A673 (cell line): ENCODE results near the gene DIS3L2. TPM values are rescaled to one million over a fixed set of nuclear protein-coding genes. Genes with fewer than 3 reads are reported as not detected.
"Not testable (repeated sequence)": the region's sequence is repeated elsewhere in the genome, so short reads cannot be mapped to it uniquely, and the experiment has no call there.

Source experiments
- BruUV-seq: library from RNA; stranded (reverse); fragments of 400-500 nt; replicated peaks from 2 replicates; lab custom pipeline; 2021; lab: Mats Ljungman, UMichigan
- CTCF ChIA-PET: fragments of 300-600 bp; sonication (Branson Sonifier 250); formaldehyde crosslinking; loops from one replicate; lab custom pipeline; 2022; ENCODE audit warnings: antibody characterized with exemption; lab: Charles Lee
- POLR2A ChIA-PET: fragments of 300-600 bp; sonication (Branson Sonifier 250); formaldehyde crosslinking; loops from one replicate; lab custom pipeline; 2022; ENCODE audit warnings: antibody characterized with exemption; ENCODE audit not compliant: low non-redundant PET; lab: Charles Lee
- DNase-seq: peaks from one replicate; pipeline ENCODE4 v3.0.0-alpha.2; 2015; ENCODE audit warnings: low spot score
- H3K27ac ChIP-seq: fragments of 200-600 bp; sonication (generic); 2 replicates; pipeline ENCODE4 v1.5.1; 2016; ENCODE audit warnings: mixed run types, low read depth, mild to moderate bottlenecking, mixed read lengths, antibody characterized with exemption, low read length; ENCODE audit not compliant: poor library complexity, severe bottlenecking
- H3K27me3 ChIP-seq: fragments of 200-600 bp; sonication (generic); replicated peaks from 2 replicates; pipeline ENCODE4 v1.6.1; 2017; ENCODE audit warnings: mixed run types, low read depth, mild to moderate bottlenecking, mixed read lengths, antibody characterized with exemption, low read length; ENCODE audit not compliant: insufficient read depth, poor library complexity
- H3K36me3 ChIP-seq: fragments of 200-600 bp; sonication (generic); 2 replicates; pipeline ENCODE4 v1.6.1; 2016; ENCODE audit warnings: mixed run types, mild to moderate bottlenecking, mixed read lengths, antibody characterized with exemption, low read length; ENCODE audit not compliant: insufficient read depth, poor library complexity, severe bottlenecking
- H3K4me1 ChIP-seq: fragments of 200-600 bp; sonication (generic); 2 replicates; pipeline ENCODE4 v1.6.1; 2017; ENCODE audit warnings: mixed run types, mild to moderate bottlenecking, mixed read lengths, antibody characterized with exemption, low read length; ENCODE audit not compliant: insufficient read depth, poor library complexity, severe bottlenecking
- H3K4me3 ChIP-seq: fragments of 200-600 bp; sonication (generic); 2 replicates; pipeline ENCODE4 v1.5.1; 2016; ENCODE audit warnings: low read depth, mixed run types, mild to moderate bottlenecking, mixed read lengths, low read length; ENCODE audit not compliant: poor library complexity, severe bottlenecking
- H3K9me3 ChIP-seq: fragments of 200-600 bp; sonication (generic); 2 replicates; pipeline ENCODE4 v1.6.1; 2016; ENCODE audit warnings: mixed run types, low read depth, mild to moderate bottlenecking, mixed read lengths, antibody characterized with exemption, low read length; ENCODE audit not compliant: poor library complexity, severe bottlenecking
- EZH2 ChIP-seq: fragments of 200-600 bp; sonication (generic); IDR thresholded peaks from 2 replicates; pipeline ENCODE4 v1.6.1; 2017; ENCODE audit warnings: borderline replicate concordance, low read depth, mild to moderate bottlenecking, mixed read lengths, antibody characterized with exemption, low read length; ENCODE audit not compliant: poor library complexity, severe bottlenecking
- intact Hi-C: fragments of 100-400 bp; cut with micrococcal nuclease; formaldehyde crosslinking; loops from one replicate; pipeline ENCODE4 v1.10.0; 2022; ENCODE audit not compliant: unreplicated experiment
- total RNA-seq: library from RNA; stranded (reverse); gene quantifications from 2 replicates; pipeline ENCODE4 v1.2.3, GENCODE V29; 2021
- TF ChIP-seq, protein P1 (sequence below): fragments of 300-800, 200-600 bp; sonication (generic); conservative IDR thresholded peaks from 2 replicates; pipeline ENCODE4 v1.5.1; 2017; ENCODE audit warnings: low read depth, mild to moderate bottlenecking, antibody characterized with exemption, low read length, moderate library complexity, mixed read lengths

Gene DIS3L2
- total RNA-seq, 1 experiment from 2014 or later, result 38.7 TPM

- POLR2A ChIA-PET, result no interaction called here
- no peak for DNase-seq
- intact Hi-C loops, result no loop called here
Measured at GRCh38 chr2:232382331-232383225, 421.1 kb downstream of the DIS3L2 start.

GRCh38 chr2:232384466-232384865, 423.0 kb downstream of the DIS3L2 start:
- Histone ChIP-seq H3K4me1 (no peaks in the 10 kb centered on the region), H3K27me3 (peaks cover 81% of the 10 kb centered on the region), H3K4me3 (no peak overlapping the region), H3K27ac (no peak overlapping the region), H3K9me3 (no peaks in the 10 kb centered on the region), H3K36me3 (no peaks in the 10 kb centered on the region)
- TF ChIP-seq, protein P1, sequence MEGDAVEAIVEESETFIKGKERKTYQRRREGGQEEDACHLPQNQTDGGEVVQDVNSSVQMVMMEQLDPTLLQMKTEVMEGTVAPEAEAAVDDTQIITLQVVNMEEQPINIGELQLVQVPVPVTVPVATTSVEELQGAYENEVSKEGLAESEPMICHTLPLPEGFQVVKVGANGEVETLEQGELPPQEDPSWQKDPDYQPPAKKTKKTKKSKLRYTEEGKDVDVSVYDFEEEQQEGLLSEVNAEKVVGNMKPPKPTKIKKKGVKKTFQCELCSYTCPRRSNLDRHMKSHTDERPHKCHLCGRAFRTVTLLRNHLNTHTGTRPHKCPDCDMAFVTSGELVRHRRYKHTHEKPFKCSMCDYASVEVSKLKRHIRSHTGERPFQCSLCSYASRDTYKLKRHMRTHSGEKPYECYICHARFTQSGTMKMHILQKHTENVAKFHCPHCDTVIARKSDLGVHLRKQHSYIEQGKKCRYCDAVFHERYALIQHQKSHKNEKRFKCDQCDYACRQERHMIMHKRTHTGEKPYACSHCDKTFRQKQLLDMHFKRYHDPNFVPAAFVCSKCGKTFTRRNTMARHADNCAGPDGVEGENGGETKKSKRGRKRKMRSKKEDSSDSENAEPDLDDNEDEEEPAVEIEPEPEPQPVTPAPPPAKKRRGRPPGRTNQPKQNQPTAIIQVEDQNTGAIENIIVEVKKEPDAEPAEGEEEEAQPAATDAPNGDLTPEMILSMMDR, result no peak
- TF ChIP-seq EZH2, result no peak
- POLR2A ChIA-PET, result no interaction called here
- no peak for DNase-seq
- BruUV-seq, result no TSS peak
- intact Hi-C loops, result no loop called here
- CTCF ChIA-PET, result interaction anchor here (0.8 kb wide), 1 partner anchor 53 kb away, joined by 8 read pairs; no protein-coding TSS in a partner anchor

More at GRCh38 chr2:232382331-232383225, 421.1 kb downstream of the DIS3L2 start:
- no peak overlapping the region for H3K27ac ChIP-seq
- H3K27me3 ChIP-seq, result peaks cover 62% of the 10 kb centered on the region
- no peak overlapping the region for H3K4me3 ChIP-seq
- CTCF ChIA-PET, result no interaction called here
- H3K36me3 ChIP-seq, result no peaks in the 10 kb centered on the region
- no TSS peak for BruUV-seq
- H3K4me1 ChIP-seq, result no peaks in the 10 kb centered on the region
- H3K9me3 ChIP-seq, result no peaks in the 10 kb centered on the region
- no peak for TF ChIP-seq EZH2
- TF ChIP-seq, protein P1, result no peak

DNA sequence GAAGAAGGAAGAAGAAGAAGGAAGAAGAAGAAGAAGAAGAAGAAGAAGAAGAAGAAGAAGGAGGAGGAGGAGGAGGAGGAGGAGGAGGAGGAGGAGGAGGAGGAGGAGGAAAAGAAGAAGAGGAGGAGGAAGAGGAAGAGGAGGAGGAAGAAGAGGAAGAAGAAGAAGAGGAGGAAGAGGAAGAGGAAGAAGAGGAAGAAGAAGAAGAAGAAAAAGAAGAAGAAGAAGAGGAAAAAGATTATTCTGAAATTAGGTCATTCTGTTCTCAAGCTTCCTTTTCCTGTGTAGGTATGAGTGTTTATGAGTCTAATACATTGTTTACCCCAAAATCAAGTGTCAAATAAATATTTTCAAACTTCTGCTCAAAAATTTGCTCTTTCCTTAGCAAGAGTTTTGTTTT, 423.5 kb downstream of the DIS3L2 start:
- H3K4me1 ChIP-seq, H3K27ac ChIP-seq, DNase-seq, BruUV-seq, H3K36me3 ChIP-seq, H3K4me3 ChIP-seq, H3K9me3 ChIP-seq, intact Hi-C loops, POLR2A ChIA-PET: not testable (repeated sequence)
- peaks cover 87% of the 10 kb centered on the region for H3K27me3 ChIP-seq
- CTCF ChIA-PET, result interaction anchor here (0.8 kb wide), 1 partner anchor 52 kb away, joined by 8 read pairs; no protein-coding TSS in a partner anchor
